GM12878 (cell line): ENCODE results near the gene CTNNA3. TPM values are rescaled to one million over a fixed set of nuclear protein-coding genes. Genes with fewer than 3 reads are reported as not detected.

Experiments used
- ATAC-seq: fragments of 200-7000 bp; cut with Tn5 transposase; 3 replicates; pipeline ENCODE4 v1.9.1; 2020; ENCODE audit warnings: mild to moderate bottlenecking, moderate library complexity
- BruUV-seq: library from RNA; stranded (reverse); fragments of 400-500 nt; replicated peaks from 2 replicates; lab custom pipeline; 2021; lab: Mats Ljungman, UMichigan
- CTCF ChIA-PET: fragments of 300-600 bp; sonication (Branson Sonifier 250); formaldehyde crosslinking; extraction: SDS; loops from one replicate; lab custom pipeline; 2021; ENCODE audit warnings: inconsistent platforms; lab: Yijun Ruan, JAX
- POLR2A ChIA-PET: fragments of 350-600 bp; formaldehyde crosslinking; extraction: SDS; loops from one replicate; lab custom pipeline; 2021; ENCODE audit warnings: inconsistent platforms; lab: Charles Lee
- RAD21 ChIA-PET: fragments of 300-600 bp; sonication (Branson Sonifier 250); formaldehyde crosslinking; loops from one replicate; lab custom pipeline; 2023; ENCODE audit warnings: antibody characterized with exemption; ENCODE audit not compliant: unreplicated experiment; lab: Charles Lee
- SMC1A ChIA-PET: fragments of 300-600 bp; sonication (Branson Sonifier 250); formaldehyde crosslinking; loops from one replicate; lab custom pipeline; 2023; ENCODE audit not compliant: unreplicated experiment, uncharacterized antibody; lab: Charles Lee
- DNase-seq: peaks from one replicate; pipeline ENCODE4 v3.0.0-alpha.2; 2011; ENCODE audit warnings: low read depth, low spot score
- FAIRE-seq: peaks from 3 replicates; lab custom pipeline; 2011; peaks lifted over from hg19 to GRCh38; lab: Jason Lieb, UNC
- H2AFZ ChIP-seq: 2 replicates; pipeline ENCODE4 v1.6.0; 2011; ENCODE audit warnings: low read depth, low read length, control low read depth; ENCODE audit not compliant: control insufficient read depth
- H3K27ac ChIP-seq: 2 replicates; pipeline ENCODE4 v1.5.1; 2011; ENCODE audit warnings: control low read depth; ENCODE audit not compliant: control insufficient read depth, insufficient read depth
- H3K27me3 ChIP-seq, 2 experiments: replicated peaks in 1 of 2; 2 replicates each; pipeline versions ENCODE4 v1.6.0 to v1.6.1; 2011; ENCODE audit warnings: low read length in 1 of 2; ENCODE audit not compliant: control insufficient read depth in 2 of 2, insufficient read depth in 2 of 2
- H3K36me3 ChIP-seq, 2 experiments: 2 replicates each; pipeline ENCODE4 v1.5.1; 2011; ENCODE audit warnings: low read length in 1 of 2; ENCODE audit not compliant: control insufficient read depth in 2 of 2, insufficient read depth in 2 of 2
- H3K4me1 ChIP-seq: 2 replicates; pipeline ENCODE4 v1.6.1; 2011; ENCODE audit warnings: mild to moderate bottlenecking, low read length, moderate library complexity, mixed read lengths; ENCODE audit not compliant: control insufficient read depth, insufficient read depth
- H3K4me2 ChIP-seq: 2 replicates; pipeline ENCODE4 v1.6.0; 2011; ENCODE audit warnings: control low read depth; ENCODE audit not compliant: control insufficient read depth, insufficient read depth
- H3K4me3 ChIP-seq: fragments of 200-600 bp; sonication (generic); 2 replicates; pipeline ENCODE4 v1.5.1; 2016
- H3K79me2 ChIP-seq: 2 replicates; pipeline ENCODE4 v1.6.0; 2011; ENCODE audit warnings: low read length; ENCODE audit not compliant: control insufficient read depth, insufficient read depth
- H3K9ac ChIP-seq: 2 replicates; pipeline ENCODE4 v1.8.0; 2011; ENCODE audit warnings: low read length, control low read depth, mixed read lengths; ENCODE audit not compliant: control insufficient read depth, insufficient read depth
- H3K9me3 ChIP-seq: replicated peaks from 3 replicates; pipeline ENCODE4 v1.5.1; 2011; ENCODE audit warnings: mild to moderate bottlenecking, low read length; ENCODE audit not compliant: control insufficient read depth, insufficient read depth
- H4K20me1 ChIP-seq: 2 replicates; pipeline ENCODE4 v1.6.0; 2011; ENCODE audit not compliant: control insufficient read depth, insufficient read depth
- CHD4 ChIP-seq: fragments of 200-600 bp; sonication (generic); IDR thresholded peaks from 2 replicates; pipeline ENCODE4 v1.6.1; 2016; ENCODE audit warnings: mild to moderate bottlenecking
- EED ChIP-seq: sonication (generic); IDR thresholded peaks from 2 replicates; pipeline ENCODE4 v1.6.1; 2016; ENCODE audit warnings: antibody characterized with exemption, low read depth
- IRF5 ChIP-seq: fragments of 450-650 bp; IDR thresholded peaks from 2 replicates; pipeline ENCODE4 v1.6.1; 2017; ENCODE audit warnings: borderline replicate concordance
- LARP7 ChIP-seq: fragments of 450-650 bp; IDR thresholded peaks from 2 replicates; pipeline ENCODE4 v1.6.1; 2017; ENCODE audit warnings: mild to moderate bottlenecking
- MEF2B ChIP-seq: fragments of 450-650 bp; IDR thresholded peaks from 2 replicates; pipeline ENCODE4 v1.6.1; 2018; ENCODE audit warnings: mild to moderate bottlenecking, moderate library complexity; ENCODE audit not compliant: partially characterized antibody, poor library complexity, severe bottlenecking
- RAD51 ChIP-seq: fragments of 450-650 bp; IDR thresholded peaks from 2 replicates; pipeline ENCODE4 v1.6.1; 2016; ENCODE audit warnings: moderate library complexity, mild to moderate bottlenecking, inconsistent platforms
- SPI1 ChIP-seq: IDR thresholded peaks from 2 replicates; pipeline ENCODE4 v1.6.1; 2011; ENCODE audit warnings: low read depth, mild to moderate bottlenecking, low read length, moderate library complexity, borderline replicate concordance; ENCODE audit not compliant: insufficient read depth
- SUPT20H ChIP-seq: IDR thresholded peaks from 2 replicates; pipeline ENCODE4 v1.6.1; 2011; ENCODE audit warnings: low read depth, mild to moderate bottlenecking, low read length, moderate library complexity, borderline replicate concordance; ENCODE audit not compliant: control insufficient read depth
- USF2 ChIP-seq: IDR thresholded peaks from 2 replicates; pipeline ENCODE4 v1.6.1; 2011; ENCODE audit warnings: low read depth, low read length, improper control_type of control experiment, borderline replicate concordance
- YY1 ChIP-seq: IDR thresholded peaks from 2 replicates; pipeline ENCODE4 v1.6.1; 2011; ENCODE audit warnings: low read depth, mild to moderate bottlenecking, low read length
- ZNF274 ChIP-seq: IDR thresholded peaks from one replicate; pipeline ENCODE4 v1.8.0; 2011; ENCODE audit not compliant: insufficient read length, insufficient read depth
- WGBS: methylation state at CpG from one replicate; pipeline ENCODE4 v1.1.6; 2016; ENCODE audit warnings: low lambda C conversion rate; ENCODE audit not compliant: insufficient replicate concordance, insufficient coverage; ENCODE audit errors: missing lambda C conversion rate; 5-methylcytosine and 5-hydroxymethylcytosine counted together
- in situ Hi-C: fragments of 300-500 bp; cut with MboI; formaldehyde crosslinking; loops from 9 replicates; pipeline ENCODE4 v1.14.3; 2018; ENCODE audit warnings: mixed read lengths
- intact Hi-C: fragments of 100-400 bp; cut with micrococcal nuclease; formaldehyde crosslinking; loops from one replicate; pipeline ENCODE4 v1.14.2; 2022; ENCODE audit not compliant: unreplicated experiment
- polyA plus RNA-seq, 11 experiments: library from polyadenylated mRNA; depleted of rRNA in 4 of 11; unstranded in 6 of 11; stranded (reverse) in 5 of 11; fragments of >200 nt; fragmentation: Nextera tagmentation in 4 of 11; fragmentation: Illumina TruSeq in 1 of 11; extraction: Ambion mirVana in 4 of 11; extraction: Trizol in 1 of 11; gene quantifications; 1 replicate in 1 of 11; 2 replicates in 10 of 11; pipeline versions ENCODE4 v1.2.1 to v1.2.3, GENCODE V29; 2011 to 2016; ENCODE audit warnings: inconsistent platforms in 2 of 11, missing spikeins in 2 of 11, low read depth in 1 of 11
- total RNA-seq, 4 experiments: library from RNA; depleted of rRNA in 3 of 4; stranded (reverse); fragments of >200 nt in 3 of 4; fragmentation: Illumina TruSeq in 1 of 4; extraction: Trizol in 1 of 4; gene quantifications; 2 replicates each; pipeline versions ENCODE4 v1.2.1 to v1.2.3, GENCODE V29; 2013 to 2021
- TF ChIP-seq, protein P1 (sequence below): IDR thresholded peaks from 2 replicates; pipeline ENCODE4 v1.6.1; 2012; ENCODE audit warnings: low read depth, low read length, improper control_type of control experiment

Gene CTNNA3
- total and polyA plus RNA-seq, 10 of the 15 experiments (the other 5 are each of a cell fraction or from before 2014, with no cell fraction given) = under 0.01 to 4.5 (median 0.22) TPM; not detected in 2

DNA sequence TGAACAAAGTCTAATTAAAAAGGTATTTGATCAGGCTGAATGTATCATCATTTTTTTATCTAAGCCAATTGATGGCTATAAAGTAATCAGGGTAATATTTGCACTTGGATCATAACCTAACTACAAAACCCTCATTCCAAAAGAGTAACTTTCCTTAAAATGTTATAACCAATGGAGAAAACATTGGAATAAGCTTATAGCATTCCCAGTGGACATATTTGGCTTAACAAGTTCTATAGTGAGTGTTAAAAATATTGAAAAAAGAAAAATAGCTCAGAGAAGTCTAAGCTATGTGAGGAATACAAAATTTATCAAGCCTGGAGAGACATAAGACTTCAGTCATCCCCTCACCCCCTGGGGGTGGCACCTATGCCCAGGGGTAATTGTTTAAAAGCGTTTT, 411.4 kb downstream of the CTNNA3 start:
- intact Hi-C loops = no loop called here
- CTCF ChIA-PET = interaction anchor here (0.6 to 1.6 kb wide), 3 partner anchors 8 to 312 kb away, joined by 3 to 4 read pairs (median 4); no protein-coding TSS in a partner anchor
- H3K4me3 ChIP-seq = no peak overlapping the region
- RAD21 ChIA-PET = interaction anchor here (1.3 kb wide), 1 partner anchor 233 kb away, joined by 3 read pairs; no protein-coding TSS in a partner anchor
- H3K9ac ChIP-seq = no peak overlapping the region
- WGBS = 0% methylated on average over 1 of the region's 1 CpG
- in situ Hi-C loops = no loop called here
- H3K36me3 ChIP-seq = no peaks in the 10 kb centered on the region
- no peaks in the 10 kb centered on the region for H3K9me3 ChIP-seq
- no peak overlapping the region for H3K4me2 ChIP-seq
- FAIRE-seq (no peak), ATAC-seq (no peak), DNase-seq (no peak)
- TF ChIP-seq RAD51 = no peak
- TF ChIP-seq LARP7 = no peak
- no peak for TF ChIP-seq IRF5
- no peak for TF ChIP-seq ZNF274
- no peak for TF ChIP-seq MEF2B
- no peak for TF ChIP-seq EED
- no peak for TF ChIP-seq SUPT20H
- TF ChIP-seq, protein P1, sequence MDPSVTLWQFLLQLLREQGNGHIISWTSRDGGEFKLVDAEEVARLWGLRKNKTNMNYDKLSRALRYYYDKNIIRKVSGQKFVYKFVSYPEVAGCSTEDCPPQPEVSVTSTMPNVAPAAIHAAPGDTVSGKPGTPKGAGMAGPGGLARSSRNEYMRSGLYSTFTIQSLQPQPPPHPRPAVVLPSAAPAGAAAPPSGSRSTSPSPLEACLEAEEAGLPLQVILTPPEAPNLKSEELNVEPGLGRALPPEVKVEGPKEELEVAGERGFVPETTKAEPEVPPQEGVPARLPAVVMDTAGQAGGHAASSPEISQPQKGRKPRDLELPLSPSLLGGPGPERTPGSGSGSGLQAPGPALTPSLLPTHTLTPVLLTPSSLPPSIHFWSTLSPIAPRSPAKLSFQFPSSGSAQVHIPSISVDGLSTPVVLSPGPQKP = no peak
- TF ChIP-seq USF2 = no peak
- no peak for TF ChIP-seq SPI1
- no peak for TF ChIP-seq YY1
- TF ChIP-seq CHD4 = no peak
- SMC1A ChIA-PET = interaction anchor here (0.8 to 1.2 kb wide), 2 partner anchors 9 to 20 kb away, joined by 3 read pairs; no protein-coding TSS in a partner anchor
- no peaks in the 10 kb centered on the region for H4K20me1 ChIP-seq
- BruUV-seq = no TSS peak
- H2AFZ ChIP-seq = no peak overlapping the region
- H3K27ac ChIP-seq = no peak overlapping the region
- H3K4me1 ChIP-seq = no peaks in the 10 kb centered on the region
- H3K79me2 ChIP-seq = no peaks in the 10 kb centered on the region
- no peaks in the 10 kb centered on the region for H3K27me3 ChIP-seq
- POLR2A ChIA-PET = no interaction called here
